Activated CD4-positive, alpha-beta T cell treated with anti-CD3 and anti-CD28 coated beads for 24 hours (primary cell): ENCODE data around the gene DAPK3.
"Not testable (repeated sequence)": the region's sequence is repeated elsewhere in the genome, so short reads cannot be mapped to it uniquely, and the experiment has no call there.

Experiments used
- DNase-seq, 2 donors: peaks; one replicate each; pipeline ENCODE4 v3.0.0-alpha.2; 2020; ENCODE audit warnings: low read depth in 2 of 2

The DAPK3 gene

GRCh38 chr19:4005436-4005835 is 34.5 kb upstream of the DAPK3 start:
- not testable (repeated sequence) for DNase-seq

- DNase-seq, result not testable (repeated sequence)
Measured at GRCh38 chr19:4000798-4001197, 29.9 kb upstream of the DAPK3 start.

GRCh38 chr19:3998667-3999412 is 27.9 kb upstream of the DAPK3 start:
- not testable (repeated sequence) for DNase-seq

GRCh38 chr19:3995607-3996006 is 24.7 kb upstream of the DAPK3 start:
- no peak for DNase-seq

- DNase-seq, result no peak
Measured at GRCh38 chr19:3990815-3991117, 19.9 kb upstream of the DAPK3 start.

GRCh38 chr19:3987619-3988371 is 16.9 kb upstream of the DAPK3 start:
- DNase-seq, result peak; percentile 80 to 81

- no peak for DNase-seq
Measured at GRCh38 chr19:3986260-3987041, 15.6 kb upstream of the DAPK3 start.

GRCh38 chr19:3985643-3986259 is 14.9 kb upstream of the DAPK3 start:
- DNase-seq, result no peak

- peak; percentile 80 to 92 for DNase-seq
Measured at GRCh38 chr19:3984908-3985642, 14.2 kb upstream of the DAPK3 start, which contains the start of gene EEF2. TSS of gene EEF2 (minus strand) at chr19:3985463. CDS start at chr19:3985380, 83 bp downstream.

- no peak for DNase-seq
Measured at GRCh38 chr19:3984584-3984907, 13.6 kb upstream of the DAPK3 start.

- no peak for DNase-seq
Measured at GRCh38 chr19:3983936-3984583, 13.2 kb upstream of the DAPK3 start.

- DNase-seq, result no peak
Measured at GRCh38 chr19:3983542-3983914, 12.6 kb upstream of the DAPK3 start.

- no peak for DNase-seq
Measured at GRCh38 chr19:3982701-3983541, 12.0 kb upstream of the DAPK3 start.

GRCh38 chr19:3981736-3982681 is 11.1 kb upstream of the DAPK3 start:
- DNase-seq, result no peak

- DNase-seq, result no peak
Measured at GRCh38 chr19:3981373-3981735, 10.5 kb upstream of the DAPK3 start.

- no peak for DNase-seq
Measured at GRCh38 chr19:3980353-3981251, 9.7 kb upstream of the DAPK3 start.

GRCh38 chr19:3979674-3980352 is 8.9 kb upstream of the DAPK3 start:
- DNase-seq, result no peak
